ENCODE measurements around the gene ZNF594. TPM values are rescaled to one million over a fixed set of nuclear protein-coding genes. Genes with fewer than 3 reads are reported as not detected.

The ZNF594 gene
- total RNA-seq, 1 experiment from 2014 or later: 1.9 TPM

DNA sequence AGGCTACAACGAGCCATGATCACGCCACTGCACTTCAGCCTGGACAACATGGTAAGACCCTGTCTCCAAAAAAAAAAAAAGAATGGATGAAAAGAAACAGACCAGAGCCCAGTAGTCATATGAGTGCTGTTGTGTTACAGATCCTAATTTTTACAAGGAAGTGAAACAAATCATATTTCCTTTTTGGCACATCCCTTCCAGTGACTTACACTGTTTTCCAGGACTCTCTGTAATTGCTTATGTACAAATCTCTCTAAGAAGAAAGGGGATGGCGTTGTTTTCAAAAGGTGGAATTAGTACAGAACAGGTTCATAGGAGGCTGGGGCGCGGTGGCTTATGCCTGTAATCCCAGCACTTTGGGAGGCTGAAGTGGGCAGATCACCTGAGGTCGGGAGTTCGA lies 19.8 kb upstream of the ZNF594 start:
- ChIA-PET POLR2A (no interaction called here), CTCF (interaction anchor here (0.5 kb wide), 1 partner anchor 14 kb away, joined by 3 read pairs; no protein-coding TSS in a partner anchor)
- H3K4me3 Mint-ChIP-seq (ENCODE audit: unreplicated experiment): no peak overlapping the region
- TF ChIP-seq, protein P1, sequence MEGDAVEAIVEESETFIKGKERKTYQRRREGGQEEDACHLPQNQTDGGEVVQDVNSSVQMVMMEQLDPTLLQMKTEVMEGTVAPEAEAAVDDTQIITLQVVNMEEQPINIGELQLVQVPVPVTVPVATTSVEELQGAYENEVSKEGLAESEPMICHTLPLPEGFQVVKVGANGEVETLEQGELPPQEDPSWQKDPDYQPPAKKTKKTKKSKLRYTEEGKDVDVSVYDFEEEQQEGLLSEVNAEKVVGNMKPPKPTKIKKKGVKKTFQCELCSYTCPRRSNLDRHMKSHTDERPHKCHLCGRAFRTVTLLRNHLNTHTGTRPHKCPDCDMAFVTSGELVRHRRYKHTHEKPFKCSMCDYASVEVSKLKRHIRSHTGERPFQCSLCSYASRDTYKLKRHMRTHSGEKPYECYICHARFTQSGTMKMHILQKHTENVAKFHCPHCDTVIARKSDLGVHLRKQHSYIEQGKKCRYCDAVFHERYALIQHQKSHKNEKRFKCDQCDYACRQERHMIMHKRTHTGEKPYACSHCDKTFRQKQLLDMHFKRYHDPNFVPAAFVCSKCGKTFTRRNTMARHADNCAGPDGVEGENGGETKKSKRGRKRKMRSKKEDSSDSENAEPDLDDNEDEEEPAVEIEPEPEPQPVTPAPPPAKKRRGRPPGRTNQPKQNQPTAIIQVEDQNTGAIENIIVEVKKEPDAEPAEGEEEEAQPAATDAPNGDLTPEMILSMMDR (IDR thresholded peaks at IDR 0.05; ENCODE audit: unreplicated experiment): no peak
- intact Hi-C loops (cut with micrococcal nuclease): no loop called here
- H3K9me3 Mint-ChIP-seq (ENCODE audit: unreplicated experiment): no peaks in the 10 kb centered on the region
- no peaks in the 10 kb centered on the region for H3K27me3 Mint-ChIP-seq (ENCODE audit: insufficient read depth, unreplicated experiment)
- DNase-seq (ENCODE audit: unreplicated experiment): no peak
- H3K27ac Mint-ChIP-seq (ENCODE audit: low read depth, unreplicated experiment): no peak overlapping the region
- no TSS peak for BruUV-seq (replicated peaks)
- H3K4me1 Mint-ChIP-seq (ENCODE audit: insufficient read depth, unreplicated experiment): no peaks in the 10 kb centered on the region
- peaks cover 6% of the 10 kb centered on the region for H3K36me3 Mint-ChIP-seq (ENCODE audit: insufficient read depth, unreplicated experiment)

DNA sequence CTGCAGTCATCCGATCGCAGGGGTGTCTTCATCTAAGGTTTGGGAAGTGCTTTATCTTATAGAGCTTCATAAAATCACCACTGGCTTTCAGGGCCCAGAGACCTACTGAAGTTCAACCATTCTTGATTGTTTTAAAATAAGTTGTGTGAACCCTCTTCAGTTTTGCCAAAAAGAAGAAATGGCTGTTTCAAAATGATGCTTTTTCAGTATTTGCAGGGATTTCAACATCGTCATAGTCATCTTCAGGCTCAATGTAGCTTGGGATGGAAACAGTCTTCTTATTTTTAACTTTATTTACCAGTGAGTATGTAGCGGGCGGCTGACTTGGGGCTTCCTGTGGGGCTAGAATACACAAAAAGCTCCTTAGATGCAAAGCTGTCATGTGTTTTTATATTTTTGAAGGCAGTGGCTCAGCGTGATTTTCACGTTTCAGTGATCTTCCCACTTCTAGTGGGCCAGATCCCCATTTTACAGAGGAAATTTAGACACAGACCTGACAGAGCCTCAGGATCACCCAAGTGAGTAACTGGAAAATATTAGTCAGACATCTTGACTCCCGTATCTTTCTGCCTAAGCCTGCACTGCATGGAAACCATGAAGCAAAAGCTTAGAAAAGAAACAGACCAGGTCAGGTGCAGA lies 19.1 kb upstream of the ZNF594 start:
- TF ChIP-seq, protein P1 (IDR thresholded peaks at IDR 0.05; ENCODE audit: unreplicated experiment): no peak
- H3K4me3 Mint-ChIP-seq (ENCODE audit: unreplicated experiment): no peak overlapping the region
- no peak for DNase-seq (ENCODE audit: unreplicated experiment)
- no TSS peak for BruUV-seq (replicated peaks)
- intact Hi-C loops (cut with micrococcal nuclease): no loop called here
- ChIA-PET CTCF (no interaction called here), POLR2A (interaction anchor here (0.6 kb wide), 1 partner anchor 193 kb away, joined by 3 read pairs; no protein-coding TSS in a partner anchor)
- no peak overlapping the region for H3K27ac Mint-ChIP-seq (ENCODE audit: low read depth, unreplicated experiment)
- no peaks in the 10 kb centered on the region for H3K9me3 Mint-ChIP-seq (ENCODE audit: unreplicated experiment)
- H3K27me3 Mint-ChIP-seq (ENCODE audit: insufficient read depth, unreplicated experiment): no peaks in the 10 kb centered on the region
- peaks cover 6% of the 10 kb centered on the region for H3K36me3 Mint-ChIP-seq (ENCODE audit: insufficient read depth, unreplicated experiment)
- no peaks in the 10 kb centered on the region for H3K4me1 Mint-ChIP-seq (ENCODE audit: insufficient read depth, unreplicated experiment)

DNA sequence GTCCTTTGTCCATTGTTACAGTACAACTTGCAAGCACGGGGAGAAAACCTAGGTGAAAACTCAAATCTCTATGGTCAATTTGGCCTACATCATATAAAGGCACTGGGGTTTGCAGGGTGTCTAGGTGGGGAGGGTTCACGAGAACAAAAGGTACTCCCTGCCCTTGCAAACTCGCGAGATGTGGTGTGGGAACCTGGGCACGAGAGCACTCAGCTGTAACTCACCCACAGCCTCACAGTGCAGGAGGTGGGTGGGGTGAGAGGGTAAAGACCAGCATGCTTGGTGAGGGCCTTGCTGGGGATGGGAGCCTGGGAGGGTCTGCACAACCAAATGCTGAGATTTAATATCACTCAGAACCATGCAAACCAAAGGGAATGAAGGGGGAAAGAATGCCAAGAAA lies 18.4 kb upstream of the ZNF594 start:
- Mint-ChIP-seq H3K36me3 (ENCODE audit: insufficient read depth, unreplicated experiment) (peaks cover 6% of the 10 kb centered on the region), H3K9me3 (ENCODE audit: unreplicated experiment) (no peaks in the 10 kb centered on the region), H3K4me1 (ENCODE audit: insufficient read depth, unreplicated experiment) (no peaks in the 10 kb centered on the region), H3K27ac (ENCODE audit: low read depth, unreplicated experiment) (no peak overlapping the region), H3K4me3 (ENCODE audit: unreplicated experiment) (no peak overlapping the region), H3K27me3 (ENCODE audit: insufficient read depth, unreplicated experiment) (no peaks in the 10 kb centered on the region)
- BruUV-seq (replicated peaks): no TSS peak
- ChIA-PET POLR2A (interaction anchor here (0.6 kb wide), 1 partner anchor 194 kb away, joined by 3 read pairs; no protein-coding TSS in a partner anchor), CTCF (no interaction called here)
- no peak for DNase-seq (ENCODE audit: unreplicated experiment)
- intact Hi-C loops (cut with micrococcal nuclease): no loop called here
- TF ChIP-seq, protein P1 (IDR thresholded peaks at IDR 0.05; ENCODE audit: unreplicated experiment): no peak

DNA sequence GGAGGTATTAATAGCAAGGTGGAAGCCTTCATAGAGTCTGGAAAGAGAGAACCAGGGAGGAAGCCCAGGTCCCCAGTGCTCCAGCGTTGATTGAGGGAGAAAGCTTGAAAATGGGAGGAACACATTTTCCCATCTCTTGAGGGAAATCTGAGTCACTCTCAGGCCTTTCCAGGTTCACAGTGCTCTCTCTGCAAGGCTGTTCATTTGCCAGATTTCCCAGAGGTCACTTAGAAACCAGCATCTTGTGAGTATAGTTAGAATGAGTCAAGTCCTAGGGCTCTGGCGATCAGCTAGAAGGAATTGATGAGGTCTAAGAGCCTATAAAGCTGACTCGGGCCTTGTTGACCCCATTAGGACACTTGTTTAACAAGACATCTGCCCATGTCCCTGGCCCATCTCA lies 17.7 kb upstream of the ZNF594 start:
- ChIA-PET CTCF (no interaction called here), POLR2A (no interaction called here)
- Mint-ChIP-seq H3K4me3 (ENCODE audit: unreplicated experiment) (no peak overlapping the region), H3K9me3 (ENCODE audit: unreplicated experiment) (no peaks in the 10 kb centered on the region), H3K4me1 (ENCODE audit: insufficient read depth, unreplicated experiment) (no peaks in the 10 kb centered on the region), H3K36me3 (ENCODE audit: insufficient read depth, unreplicated experiment) (peaks cover 6% of the 10 kb centered on the region), H3K27me3 (ENCODE audit: insufficient read depth, unreplicated experiment) (no peaks in the 10 kb centered on the region), H3K27ac (ENCODE audit: low read depth, unreplicated experiment) (no peak overlapping the region)
- intact Hi-C loops (cut with micrococcal nuclease): no loop called here
- TF ChIP-seq, protein P1 (IDR thresholded peaks at IDR 0.05; ENCODE audit: unreplicated experiment): no peak
- BruUV-seq (replicated peaks): no TSS peak
- DNase-seq (ENCODE audit: unreplicated experiment): no peak

Data from MCF 10A (cell line).